Activated T-helper 9 cell treated with anti-CD3 and anti-CD28 coated beads, Interleukin-2, amount 50 U/mL, for 16 hours (primary cell): ENCODE results near the gene STARD13.

Source experiments
- DNase-seq: peaks from one replicate; pipeline ENCODE4 v3.0.0-alpha.2; 2020; ENCODE audit warnings: low read depth

The STARD13 gene, protein sequence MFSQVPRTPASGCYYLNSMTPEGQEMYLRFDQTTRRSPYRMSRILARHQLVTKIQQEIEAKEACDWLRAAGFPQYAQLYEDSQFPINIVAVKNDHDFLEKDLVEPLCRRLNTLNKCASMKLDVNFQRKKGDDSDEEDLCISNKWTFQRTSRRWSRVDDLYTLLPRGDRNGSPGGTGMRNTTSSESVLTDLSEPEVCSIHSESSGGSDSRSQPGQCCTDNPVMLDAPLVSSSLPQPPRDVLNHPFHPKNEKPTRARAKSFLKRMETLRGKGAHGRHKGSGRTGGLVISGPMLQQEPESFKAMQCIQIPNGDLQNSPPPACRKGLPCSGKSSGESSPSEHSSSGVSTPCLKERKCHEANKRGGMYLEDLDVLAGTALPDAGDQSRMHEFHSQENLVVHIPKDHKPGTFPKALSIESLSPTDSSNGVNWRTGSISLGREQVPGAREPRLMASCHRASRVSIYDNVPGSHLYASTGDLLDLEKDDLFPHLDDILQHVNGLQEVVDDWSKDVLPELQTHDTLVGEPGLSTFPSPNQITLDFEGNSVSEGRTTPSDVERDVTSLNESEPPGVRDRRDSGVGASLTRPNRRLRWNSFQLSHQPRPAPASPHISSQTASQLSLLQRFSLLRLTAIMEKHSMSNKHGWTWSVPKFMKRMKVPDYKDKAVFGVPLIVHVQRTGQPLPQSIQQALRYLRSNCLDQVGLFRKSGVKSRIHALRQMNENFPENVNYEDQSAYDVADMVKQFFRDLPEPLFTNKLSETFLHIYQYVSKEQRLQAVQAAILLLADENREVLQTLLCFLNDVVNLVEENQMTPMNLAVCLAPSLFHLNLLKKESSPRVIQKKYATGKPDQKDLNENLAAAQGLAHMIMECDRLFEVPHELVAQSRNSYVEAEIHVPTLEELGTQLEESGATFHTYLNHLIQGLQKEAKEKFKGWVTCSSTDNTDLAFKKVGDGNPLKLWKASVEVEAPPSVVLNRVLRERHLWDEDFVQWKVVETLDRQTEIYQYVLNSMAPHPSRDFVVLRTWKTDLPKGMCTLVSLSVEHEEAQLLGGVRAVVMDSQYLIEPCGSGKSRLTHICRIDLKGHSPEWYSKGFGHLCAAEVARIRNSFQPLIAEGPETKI

DNA sequence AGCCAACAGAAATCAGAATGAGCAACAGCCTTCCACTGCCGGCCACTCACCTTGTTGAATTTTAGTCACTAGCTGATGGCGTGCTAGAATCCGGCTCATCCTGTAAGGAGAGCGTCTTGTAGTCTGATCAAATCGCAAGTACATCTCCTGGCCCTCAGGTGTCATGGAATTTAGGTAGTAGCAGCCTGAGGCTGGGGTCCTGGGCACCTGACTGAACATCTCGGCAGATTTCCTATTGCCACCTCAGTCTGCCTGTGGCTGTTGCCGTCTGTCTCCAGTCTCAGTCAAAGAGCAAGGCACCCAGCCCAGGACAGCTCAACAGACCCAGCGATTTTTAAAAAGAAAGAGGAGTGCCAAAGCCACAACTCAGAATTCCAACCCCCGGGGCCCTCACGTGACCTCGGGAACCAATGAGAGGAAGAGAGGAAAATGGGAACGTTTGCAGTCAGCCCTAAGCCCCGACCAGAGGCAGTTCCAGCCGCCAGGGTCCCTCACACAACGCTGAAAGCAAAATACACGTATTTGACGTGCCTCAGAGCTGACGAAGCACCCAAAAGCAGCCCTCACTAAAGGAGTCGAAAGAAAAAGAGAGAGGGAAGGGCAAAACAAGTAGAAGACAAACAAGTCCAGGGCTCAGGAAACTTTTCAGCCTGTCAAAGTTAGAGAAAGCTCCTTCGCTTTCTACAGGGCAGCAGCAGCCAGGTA lies at the start of gene STARD13:
Gene STARD13 (minus strand): TSS at position 336 of the 705 bp plus-strand sequence. CDS start 117 bp downstream, at position 219.
- no peak for DNase-seq

DNA sequence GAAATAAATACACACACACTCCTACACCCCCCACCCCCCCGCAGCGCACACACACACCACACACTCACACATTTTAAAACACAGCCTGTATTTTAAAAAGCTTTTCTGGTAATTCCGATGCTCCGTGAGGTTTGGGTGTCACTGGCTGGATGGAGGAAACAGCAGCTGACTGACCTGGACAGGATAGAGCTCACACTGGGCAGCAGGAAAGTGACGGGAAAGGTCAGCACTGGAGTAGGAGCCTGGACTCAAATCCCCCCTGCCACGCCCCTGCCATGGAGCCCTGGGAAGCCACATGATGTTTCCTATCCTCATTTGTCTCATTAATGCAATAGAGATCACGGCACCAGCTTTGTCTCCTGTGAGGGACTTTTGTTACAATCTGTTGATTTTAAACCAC lies 49.3 kb upstream of the STARD13 start:
- no peak for DNase-seq

DNA sequence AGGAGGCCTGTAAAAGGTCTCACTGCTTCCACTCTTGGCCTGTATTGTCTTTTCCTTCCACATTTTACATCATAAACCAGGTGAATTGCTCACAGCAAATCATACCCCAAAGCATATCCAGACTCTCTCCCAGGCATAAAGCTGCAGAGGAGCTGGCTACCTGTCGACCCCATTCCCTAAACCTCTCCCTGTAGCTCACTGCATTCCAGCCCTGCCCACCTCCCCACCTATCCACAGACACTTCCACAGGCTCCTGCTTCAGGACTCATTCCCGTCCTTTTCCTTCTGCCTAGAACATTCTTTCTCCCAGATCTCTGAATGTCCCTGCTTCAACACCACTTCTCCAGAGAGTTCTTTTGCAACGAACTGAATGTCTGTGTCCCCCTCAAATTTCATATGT lies 46.4 kb upstream of the STARD13 start:
- no peak for DNase-seq

DNA sequence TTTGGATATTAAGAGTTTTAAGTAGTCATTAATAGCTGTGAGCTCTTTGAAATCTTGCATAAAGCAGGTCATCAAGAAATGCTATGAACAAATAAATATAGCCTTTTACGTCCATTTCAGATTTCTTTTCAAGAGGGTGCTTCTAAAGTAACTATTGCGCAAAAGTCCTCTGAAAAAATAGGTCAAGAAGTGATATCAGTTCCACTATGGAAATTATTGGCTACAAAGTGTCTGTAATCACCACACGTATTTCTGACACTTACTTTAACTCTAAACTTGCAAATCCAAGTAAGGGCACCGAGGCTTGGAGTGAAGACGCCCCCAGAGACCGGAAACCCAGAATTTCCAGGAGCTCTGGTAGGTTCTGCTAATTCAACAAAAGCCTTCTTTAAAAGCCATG lies 44.9 kb upstream of the STARD13 start:
- DNase-seq: no peak

DNA sequence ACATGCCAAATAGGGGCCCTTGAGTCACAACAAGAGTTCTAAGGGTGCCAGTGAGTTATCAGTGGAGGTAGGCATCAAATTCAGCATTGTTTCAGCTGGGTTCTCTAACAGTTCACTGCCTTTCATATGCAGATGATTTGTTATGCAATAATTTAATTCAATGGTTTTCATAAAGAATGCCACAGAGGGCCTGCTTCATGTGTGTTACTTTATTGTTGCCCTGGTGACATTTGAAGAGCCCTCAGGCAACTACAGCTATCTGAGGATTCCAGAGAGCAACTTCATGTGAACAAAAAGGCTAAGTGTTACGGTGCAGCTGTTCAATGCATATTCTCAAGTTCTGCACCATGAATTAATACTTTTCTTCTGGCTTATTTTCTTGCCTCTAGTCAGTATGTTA lies 43.1 kb upstream of the STARD13 start:
- DNase-seq: no peak

DNA sequence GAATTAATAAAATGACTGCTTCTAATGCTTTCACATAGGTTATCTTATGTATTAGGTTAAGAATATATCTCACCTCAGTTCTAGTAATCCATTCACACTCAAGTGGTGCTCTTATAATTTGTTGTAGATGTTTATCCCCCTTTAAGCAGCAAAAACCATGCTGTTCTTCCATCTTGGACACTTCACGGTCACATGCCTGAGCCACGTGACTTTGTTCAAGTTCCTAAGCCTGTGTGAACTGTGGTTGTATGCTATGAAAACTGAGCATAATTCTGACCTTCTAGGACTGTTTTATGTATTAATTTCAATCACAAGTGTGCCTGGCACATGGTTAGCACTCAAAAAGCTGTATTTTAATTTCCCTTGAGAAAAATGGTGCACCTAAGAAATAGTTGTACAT lies 41.2 kb upstream of the STARD13 start:
- DNase-seq: no peak

DNA sequence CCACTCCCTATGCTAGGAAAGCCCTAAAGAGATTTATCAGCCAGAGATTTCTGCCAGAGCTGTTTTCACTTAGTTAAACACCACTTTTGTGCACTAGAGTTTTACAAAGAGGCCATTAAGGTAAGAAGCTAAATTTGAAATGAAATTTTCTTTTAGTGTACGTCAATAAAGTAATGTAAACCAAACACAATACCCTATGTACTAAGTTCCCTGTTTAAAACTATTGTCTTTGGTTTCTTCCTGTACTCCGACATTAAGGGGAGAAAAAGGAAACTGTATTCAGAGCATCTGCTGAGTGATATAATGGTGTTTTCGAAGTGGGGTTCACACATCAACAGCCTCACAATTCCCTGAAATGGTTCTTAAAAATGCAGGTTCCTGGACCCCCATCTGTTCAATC lies 40.7 kb upstream of the STARD13 start:
- no peak for DNase-seq

DNA sequence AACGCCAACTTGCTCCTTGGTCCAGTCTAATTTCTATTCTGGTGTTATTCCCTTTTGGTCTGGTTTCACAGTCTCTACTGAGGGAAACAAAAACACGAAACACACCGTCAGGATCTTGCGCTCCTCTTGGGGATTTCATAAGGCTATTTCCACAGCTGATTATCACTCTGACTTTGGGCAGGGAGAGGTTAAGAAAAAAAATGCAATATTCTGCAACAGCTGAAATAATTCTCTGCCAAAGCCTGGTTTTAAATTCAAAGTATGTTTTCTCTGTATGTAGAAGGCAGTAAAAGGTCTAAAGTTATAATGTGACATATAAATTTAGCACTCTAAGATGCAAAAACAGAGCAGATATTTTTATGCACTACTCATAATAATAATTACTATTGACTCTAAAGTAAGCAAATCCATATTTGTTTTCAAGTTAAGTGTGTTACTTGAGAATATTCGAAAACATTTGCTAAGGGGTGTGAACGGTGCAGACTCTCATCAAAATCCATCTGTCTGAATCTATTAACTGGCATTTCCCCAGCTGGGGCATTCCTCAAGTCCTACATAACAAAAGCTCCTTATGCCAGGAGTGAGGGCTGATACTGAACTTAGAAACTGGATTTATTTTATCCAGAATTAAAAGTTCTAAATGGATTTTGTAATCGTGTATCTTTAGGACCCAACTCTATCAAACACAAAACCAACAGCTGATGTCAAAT lies 38.4 kb upstream of the STARD13 start:
- DNase-seq: no peak

DNA sequence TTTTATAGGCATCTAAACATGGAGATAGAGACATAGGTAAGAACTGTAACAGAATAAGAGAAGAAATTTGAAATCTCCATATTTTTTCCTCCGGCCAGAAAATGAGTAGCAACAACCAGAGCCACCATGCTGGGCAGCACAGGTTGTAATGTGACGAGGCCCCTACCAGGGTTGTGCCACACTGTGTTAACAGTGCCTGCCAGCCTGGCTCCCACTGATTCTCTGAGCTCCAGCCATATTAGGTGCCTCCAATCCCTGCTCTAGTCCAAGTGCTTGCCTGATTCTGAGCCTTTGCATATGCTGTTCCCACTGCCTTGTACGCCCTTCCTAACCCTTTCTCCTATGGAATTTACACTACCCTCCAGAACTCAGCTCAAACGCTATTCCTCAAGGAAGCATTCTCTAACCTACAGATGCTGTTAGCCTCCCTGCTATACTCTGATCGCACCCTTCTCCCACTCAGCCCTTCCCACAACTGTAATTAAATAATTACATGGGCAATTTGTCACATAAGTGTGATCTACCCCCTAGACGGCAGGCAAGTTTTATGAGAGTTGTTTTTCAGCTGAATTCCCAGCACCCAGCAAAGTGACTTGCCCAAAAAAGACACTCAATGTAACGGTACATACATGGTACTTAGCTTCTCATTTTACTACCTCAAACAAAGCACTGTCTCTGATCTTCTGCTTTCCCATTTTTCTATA lies 37.6 kb upstream of the STARD13 start:
- no peak for DNase-seq

DNA sequence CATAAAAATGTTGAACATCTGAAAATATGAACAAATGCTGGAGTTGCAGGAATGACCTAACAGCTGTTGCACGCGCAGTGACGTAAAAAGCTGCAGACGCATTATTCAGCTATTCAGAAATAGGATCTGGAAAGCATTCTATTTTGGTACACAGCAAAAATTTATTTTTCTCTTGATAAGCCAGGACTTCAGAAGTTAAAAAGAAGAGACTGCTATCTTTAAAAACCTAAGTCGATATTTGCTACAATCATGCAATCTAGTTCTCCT lies 36.9 kb upstream of the STARD13 start:
- DNase-seq: no peak

DNA sequence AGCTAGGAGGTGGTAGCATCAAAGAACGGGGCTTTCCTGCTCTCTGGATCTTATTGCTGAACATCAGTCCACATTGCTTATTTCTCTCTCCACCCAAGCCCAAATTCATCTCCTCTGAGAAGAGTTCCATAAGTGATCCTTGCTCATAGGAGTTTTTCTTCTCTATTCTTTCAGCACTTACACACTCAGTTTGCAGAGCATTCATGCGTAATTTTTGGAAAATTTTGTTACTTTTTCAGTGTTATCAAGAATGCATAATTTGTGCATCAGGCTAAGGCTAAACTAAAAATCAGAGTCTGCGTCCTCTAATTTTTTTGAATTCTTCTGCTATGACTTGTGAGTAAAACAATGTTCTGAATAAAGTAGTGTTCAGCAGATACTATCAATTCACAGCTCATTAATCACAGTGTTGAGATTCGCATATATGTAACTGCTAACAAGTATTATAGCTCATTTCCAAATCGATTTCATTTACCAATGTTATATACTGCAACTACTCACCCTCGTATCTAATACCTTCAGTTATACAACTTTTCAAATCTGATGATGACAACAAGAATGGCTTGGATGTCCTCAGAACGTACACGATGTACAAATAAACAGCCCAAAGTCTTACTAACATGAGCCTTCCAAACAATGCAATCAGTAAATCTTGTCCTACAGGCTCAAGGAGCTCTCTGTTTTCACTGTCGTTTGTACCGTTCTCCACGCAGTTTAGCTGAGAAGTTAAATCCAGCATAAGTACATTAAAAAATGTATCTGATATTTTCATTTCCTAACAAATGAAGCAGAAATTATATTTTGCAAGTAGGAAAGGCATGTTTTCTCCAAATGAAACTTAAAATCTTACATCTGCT lies 36.4 kb upstream of the STARD13 start:
- no peak for DNase-seq

DNA sequence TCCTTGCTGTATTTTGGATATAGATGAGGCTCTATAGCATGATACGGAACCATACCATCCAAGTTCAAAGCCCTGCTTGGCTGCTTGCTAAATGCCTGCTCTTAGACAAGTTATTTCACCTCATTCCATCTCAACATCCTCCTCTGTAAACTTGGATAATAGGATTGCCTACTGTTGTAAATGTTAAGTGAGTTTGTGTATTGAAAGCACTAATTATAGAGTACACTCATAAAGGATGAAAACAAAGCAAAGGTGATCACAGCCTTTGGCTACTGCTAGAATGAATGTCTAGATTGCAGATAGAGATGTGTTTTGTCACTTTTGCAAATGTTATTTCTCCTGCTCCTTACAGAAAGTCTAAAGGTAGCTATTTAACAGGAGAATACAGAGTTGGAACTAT lies 34.3 kb upstream of the STARD13 start:
- no peak for DNase-seq

DNA sequence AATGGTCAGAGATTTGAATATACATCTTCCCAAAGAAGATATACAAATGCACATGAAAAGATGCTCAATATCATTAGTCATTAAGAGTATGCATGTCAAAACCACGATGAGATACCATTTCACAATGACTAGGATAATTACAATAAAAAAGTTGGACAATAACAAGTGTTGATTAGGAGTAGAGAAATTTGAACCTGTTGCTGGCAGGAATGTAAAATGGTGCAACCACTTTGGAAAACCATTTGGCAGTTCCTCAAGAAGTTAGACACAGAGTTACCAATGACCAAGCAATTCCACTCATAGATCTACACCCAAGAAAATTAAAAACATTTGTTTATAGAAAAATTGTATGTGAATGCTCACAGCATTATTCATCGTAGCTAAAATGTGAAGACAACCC lies 33.2 kb upstream of the STARD13 start:
- DNase-seq: no peak

DNA sequence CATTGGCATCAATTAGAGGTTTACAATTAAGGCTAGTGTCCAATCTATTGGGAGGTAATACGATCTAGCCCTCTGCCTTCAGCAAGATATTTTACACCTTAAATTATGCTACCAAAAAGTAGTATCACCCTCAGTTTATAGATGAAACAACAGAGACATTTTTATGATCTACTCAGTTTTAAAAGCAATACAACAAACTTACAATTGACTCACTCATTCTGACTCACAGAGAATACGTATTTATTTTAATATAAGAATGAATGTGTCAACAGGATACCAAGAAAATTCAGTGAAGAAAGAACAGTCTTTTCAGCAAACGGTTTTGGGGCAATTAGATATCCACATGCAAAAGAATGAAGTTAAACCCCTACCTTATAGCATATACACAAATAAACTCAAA lies 32.5 kb upstream of the STARD13 start:
- DNase-seq: no peak

DNA sequence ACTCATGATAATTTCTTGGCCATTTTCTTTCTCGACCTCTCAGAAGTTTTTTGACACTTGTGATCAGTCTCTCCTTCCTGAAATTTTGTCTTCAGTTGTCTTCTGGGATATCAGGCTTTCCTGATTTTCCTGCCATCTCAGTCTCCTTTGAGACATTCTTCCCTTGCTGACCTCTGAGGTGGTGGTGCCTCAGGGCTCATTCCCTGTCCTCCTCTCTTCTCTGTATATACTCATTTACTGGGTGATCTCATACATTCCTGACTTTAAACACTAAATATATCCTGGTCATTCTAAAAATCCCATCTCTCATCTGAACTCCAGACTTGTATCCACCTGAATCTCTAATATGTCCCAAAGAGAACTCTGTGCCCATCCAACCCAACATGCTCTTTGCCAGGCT lies 31.3 kb upstream of the STARD13 start:
- no peak for DNase-seq

DNA sequence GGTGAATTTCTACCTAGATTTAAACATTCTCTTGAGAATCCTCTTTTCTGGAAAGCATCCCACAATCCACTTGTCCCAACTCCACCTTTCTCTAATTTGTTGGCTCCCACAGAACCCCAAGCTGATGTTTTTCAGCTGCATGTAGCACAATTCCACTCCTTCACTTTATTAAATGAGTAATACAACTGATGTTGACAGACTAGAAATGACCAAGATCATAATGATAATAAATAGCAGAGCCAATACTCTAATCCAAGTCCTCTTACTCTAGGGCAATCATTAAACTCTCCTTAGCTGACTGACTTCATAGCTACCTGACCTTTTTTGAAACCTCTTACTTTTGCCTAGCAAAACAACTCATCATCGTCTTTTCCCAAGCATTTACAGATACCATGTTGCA lies 27.9 kb upstream of the STARD13 start:
- no peak for DNase-seq

DNA sequence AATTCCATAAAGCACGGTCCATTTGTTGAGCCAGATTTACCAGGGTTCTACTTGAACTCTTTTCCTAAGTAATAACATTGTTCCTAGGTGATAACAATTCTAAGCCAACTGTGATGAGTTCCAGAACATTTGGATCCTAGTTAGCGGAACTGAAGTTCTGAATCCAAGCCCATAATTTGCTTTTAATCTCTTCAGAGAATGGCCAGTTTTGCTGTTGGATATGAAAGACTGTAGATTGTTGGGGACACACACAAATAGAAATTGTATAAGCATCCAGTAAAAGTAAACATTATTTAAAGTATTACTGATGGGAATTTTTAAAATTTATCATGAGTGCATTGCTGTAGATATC lies 27.3 kb upstream of the STARD13 start:
- DNase-seq: no peak

DNA sequence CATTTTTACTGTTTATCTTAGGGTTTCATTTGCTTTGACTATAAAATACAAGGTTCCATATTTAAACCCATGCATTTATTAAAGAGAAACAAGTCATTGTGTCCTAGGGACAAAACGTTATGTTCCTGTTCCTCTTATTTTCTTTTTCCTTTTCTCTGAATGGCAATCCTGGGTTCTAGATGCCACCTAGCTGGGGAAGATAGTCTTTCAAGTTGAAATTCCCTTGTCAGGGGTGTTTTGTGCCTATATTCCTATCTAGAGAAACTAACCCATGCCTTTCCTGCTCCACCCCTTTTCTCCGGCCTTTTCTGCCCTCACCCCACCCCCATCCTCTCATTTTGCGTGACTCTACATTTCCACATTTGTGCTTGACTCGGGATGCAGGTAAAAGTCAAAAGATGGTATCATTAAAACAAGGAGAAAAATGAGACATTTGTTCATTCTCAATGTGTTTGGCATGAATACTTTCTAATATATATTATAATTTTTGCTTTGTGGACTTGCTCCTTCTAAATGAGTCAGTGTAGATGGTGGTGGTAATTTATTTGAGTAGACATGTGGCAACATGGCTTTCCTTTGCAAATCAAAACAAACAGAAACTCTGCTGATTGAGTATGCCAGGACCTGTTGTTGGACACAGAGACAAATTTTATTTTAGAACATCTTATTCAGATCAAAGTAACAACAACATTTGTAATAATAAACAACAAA lies 26.8 kb upstream of the STARD13 start:
- no peak for DNase-seq

DNA sequence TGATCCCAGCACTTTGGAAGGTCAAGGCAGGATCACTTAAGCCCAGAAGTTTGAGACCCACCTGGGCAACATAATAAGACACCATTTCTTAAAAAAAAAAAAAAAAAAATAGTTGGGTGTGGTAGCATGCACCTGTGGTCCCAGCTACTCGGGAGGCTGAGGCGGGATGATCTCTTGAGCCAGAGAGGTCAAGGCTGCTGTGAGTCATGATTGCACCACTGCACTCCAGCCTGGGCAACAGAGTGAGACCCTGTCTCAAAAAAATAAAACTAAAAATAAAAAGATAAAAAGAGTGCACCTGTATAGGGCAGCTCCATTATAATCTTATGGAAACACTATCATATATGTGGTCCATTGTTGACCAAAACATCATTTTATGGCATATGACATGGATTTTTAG lies 25.5 kb upstream of the STARD13 start:
- no peak for DNase-seq
